Aorta (tissue), 5 donors: ENCODE results near the gene GRWD1. TPM values are rescaled to one million over a fixed set of nuclear protein-coding genes. Genes with fewer than 3 reads are reported as not detected.

Experiments
- ATAC-seq: fragments of 200-7000 bp; cut with Tn5 transposase; one replicate; pipeline ENCODE4 v1.9.1; 2022; ENCODE audit warnings: moderate library complexity; ENCODE audit not compliant: low FRiP score
- DNase-seq, 2 donors: peaks; one replicate each; pipeline ENCODE4 v3.0.0-alpha.2; 2020
- H3K27ac ChIP-seq, 2 donors: one replicate each; pipeline ENCODE4 v1.5.1; 2013; ENCODE audit warnings: low read length in 2 of 2, mild to moderate bottlenecking in 2 of 2, moderate library complexity in 2 of 2, control low read depth in 1 of 2, inconsistent platforms in 1 of 2, low read depth in 1 of 2
- H3K27me3 ChIP-seq, 2 donors: one replicate each; pipeline ENCODE4 v1.6.1; 2013; ENCODE audit warnings: control low read depth in 1 of 2, low read length in 1 of 2, mild to moderate bottlenecking in 1 of 2, moderate library complexity in 1 of 2; ENCODE audit not compliant: insufficient read depth in 2 of 2, control insufficient read depth in 1 of 2
- H3K36me3 ChIP-seq, 2 donors: one replicate each; pipeline ENCODE4 v1.6.1; 2013; ENCODE audit warnings: control low read depth in 1 of 2, low read length in 1 of 2, mild to moderate bottlenecking in 1 of 2; ENCODE audit not compliant: insufficient read depth in 2 of 2, control insufficient read depth in 1 of 2
- H3K4me1 ChIP-seq, 2 donors: one replicate each; pipeline ENCODE4 v1.6.1; 2013; ENCODE audit warnings: low read length in 2 of 2, control low read depth in 1 of 2, mild to moderate bottlenecking in 1 of 2, moderate library complexity in 1 of 2; ENCODE audit not compliant: insufficient read depth in 2 of 2, control insufficient read depth in 1 of 2
- H3K4me3 ChIP-seq, 2 donors: one replicate each; pipeline ENCODE4 v1.5.1; 2013; ENCODE audit warnings: low read length in 2 of 2, control low read depth in 1 of 2, mild to moderate bottlenecking in 1 of 2
- H3K9me3 ChIP-seq: one replicate; pipeline ENCODE4 v1.6.1; 2013; ENCODE audit warnings: mild to moderate bottlenecking, low read length; ENCODE audit not compliant: control insufficient read depth
- WGBS, 2 donors: extraction: QIAGEN DNeasy Blood & Tissue Kit; methylation state at CpG; one replicate each; pipeline ENCODE4 v1.1.7; 2013; 5-methylcytosine and 5-hydroxymethylcytosine counted together
- intact Hi-C, 2 donors: fragments of 100-400 bp; cut with DNase I; formaldehyde crosslinking; loops; one replicate each; pipeline versions ENCODE4 v1.14.2 to v1.15.0; 2022
- polyA plus RNA-seq, 2 donors: library from polyadenylated mRNA; stranded (reverse); fragments of 200-250 nt; gene quantifications; one replicate each; pipeline ENCODE4 v1.2.3, GENCODE V29; 2013
- total RNA-seq, 2 donors: library from RNA; stranded (reverse); fragmentation: NEBNext Ultra II Directional; extraction: Animal tissue kit (Norgen Biotek cat#: 25700); gene quantifications; one replicate each; pipeline ENCODE4 v1.2.1, GENCODE V29; 2021
- donor health status: healthy with polysubstance abuse.
- donor health status: Bipolar disorder and iron deficiency.
- donor health status: DM: no; HTN: no; CAD: no.
- donor health status: DM: no; HTN: no; CAD: no.
- donor health status: DM: yes; HTN: yes; CAD: no.

The GRWD1 gene
- total and polyA plus RNA-seq, 4 donors = 7.0 to 25.8 (median 15.2) TPM

- 94 to 95% methylated on average over 23 of the region's 23 CpGs for WGBS, 2 donors
- Histone ChIP-seq H3K9me3 (no peaks in the 10 kb centered on the region), H3K36me3 (peaks cover 0 to 12% of the 10 kb centered on the region in 2 donors), H3K4me1 (no peaks in the 10 kb centered on the region), H3K27me3 (no peaks in the 10 kb centered on the region), H3K4me3 (no peak overlapping the region), H3K27ac (no peak overlapping the region)
- ATAC-seq = no peak
- intact Hi-C loops = no loop called here
- no peak for DNase-seq
Measured at GRCh38 chr19:48450441-48450840, 4.7 kb downstream of the GRWD1 start.

- Histone ChIP-seq H3K4me1 (no peaks in the 10 kb centered on the region), H3K4me3 (no peak overlapping the region), H3K36me3 (peaks cover 0 to 12% of the 10 kb centered on the region in 2 donors), H3K9me3 (no peaks in the 10 kb centered on the region), H3K27me3 (no peaks in the 10 kb centered on the region), H3K27ac (no peak overlapping the region)
- 94% methylated on average over 15 of the region's 15 CpGs for WGBS, 2 donors
- ATAC-seq (no peak), DNase-seq (no peak)
- intact Hi-C loops = no loop called here
Measured at GRCh38 chr19:48450863-48451262, 5.1 kb downstream of the GRWD1 start.

- WGBS, 2 donors = 86 to 87% methylated on average over 12 of the region's 12 CpGs
- H3K4me1 ChIP-seq = no peaks in the 10 kb centered on the region
- DNase-seq (no peak), ATAC-seq (no peak)
- peaks cover 0 to 14% of the 10 kb centered on the region in 2 donors for H3K36me3 ChIP-seq
- H3K4me3 ChIP-seq = no peak overlapping the region
- no peaks in the 10 kb centered on the region for H3K9me3 ChIP-seq
- no peak overlapping the region for H3K27ac ChIP-seq
- H3K27me3 ChIP-seq = no peaks in the 10 kb centered on the region
- intact Hi-C loops = no loop called here
Measured at GRCh38 chr19:48451624-48452023, 5.8 kb downstream of the GRWD1 start.

- Histone ChIP-seq H3K4me1 (no peaks in the 10 kb centered on the region), H3K4me3 (no peak overlapping the region), H3K27me3 (no peaks in the 10 kb centered on the region), H3K27ac (no peak overlapping the region), H3K9me3 (no peaks in the 10 kb centered on the region), H3K36me3 (peaks cover 0 to 14% of the 10 kb centered on the region in 2 donors)
- DNase-seq (no peak), ATAC-seq (no peak)
- 87 to 88% methylated on average over 33 of the region's 33 CpGs for WGBS, 2 donors
- intact Hi-C loops = no loop called here
Measured at GRCh38 chr19:48452289-48453190, 6.8 kb downstream of the GRWD1 start.

- Histone ChIP-seq H3K4me3 (no peak overlapping the region), H3K4me1 (no peaks in the 10 kb centered on the region), H3K27ac (no peak overlapping the region), H3K27me3 (no peaks in the 10 kb centered on the region), H3K36me3 (peaks cover 0 to 14% of the 10 kb centered on the region in 2 donors), H3K9me3 (no peaks in the 10 kb centered on the region)
- intact Hi-C loops = no loop called here
- 90 to 92% methylated on average over 22 of the region's 22 CpGs for WGBS, 2 donors
- no peak for DNase-seq
- ATAC-seq = no peak
Measured at GRCh38 chr19:48454150-48454730, 8.5 kb downstream of the GRWD1 start.

- WGBS, 2 donors = 70 to 72% methylated on average over 16 of the region's 16 CpGs
- Histone ChIP-seq H3K9me3 (no peaks in the 10 kb centered on the region), H3K4me3 (no peak within 1 kb of the TSS), H3K27ac (no peak within 1 kb of the TSS), H3K27me3 (no peaks in the 10 kb centered on the region), H3K4me1 (no peaks in the 10 kb centered on the region), H3K36me3 (peaks cover 0 to 10% of the 10 kb centered on the region in 2 donors)
- ATAC-seq (no peak), DNase-seq (no peak)
- intact Hi-C loops = no loop called here
Measured at GRCh38 chr19:48455171-48455907, 9.6 kb downstream of the GRWD1 start, which contains the start of gene KCNJ14. KCNJ14 (plus strand) TSS chr19:48455574; CDS start chr19:48461725, 6,151 bp downstream.

- H3K36me3 ChIP-seq = peaks cover 0 to 5% of the 10 kb centered on the region in 2 donors
- intact Hi-C loops = no loop called here
- no peaks in the 10 kb centered on the region for H3K9me3 ChIP-seq
- no peaks in the 10 kb centered on the region for H3K4me1 ChIP-seq
- 86 to 92% methylated on average over 11 of the region's 11 CpGs for WGBS, 2 donors
- no peak overlapping the region for H3K27ac ChIP-seq
- no peaks in the 10 kb centered on the region for H3K27me3 ChIP-seq
- ATAC-seq = no peak
- no peak for DNase-seq
- no peak overlapping the region for H3K4me3 ChIP-seq
Measured at GRCh38 chr19:48455908-48456562, 10.3 kb downstream of the GRWD1 start.

- Histone ChIP-seq H3K4me1 (no peaks in the 10 kb centered on the region), H3K27ac (no peak overlapping the region), H3K27me3 (no peaks in the 10 kb centered on the region), H3K36me3 (peaks cover 0 to 5% of the 10 kb centered on the region in 2 donors), H3K4me3 (no peak overlapping the region), H3K9me3 (no peaks in the 10 kb centered on the region)
- no peak for ATAC-seq
- 95 to 97% methylated on average over 4 of the region's 4 CpGs for WGBS, 2 donors
- no peak for DNase-seq
- intact Hi-C loops = no loop called here
Measured at GRCh38 chr19:48456864-48457263, 11.1 kb downstream of the GRWD1 start.
